ENCODE data around the gene NELFB.

NELFB gene

DNA sequence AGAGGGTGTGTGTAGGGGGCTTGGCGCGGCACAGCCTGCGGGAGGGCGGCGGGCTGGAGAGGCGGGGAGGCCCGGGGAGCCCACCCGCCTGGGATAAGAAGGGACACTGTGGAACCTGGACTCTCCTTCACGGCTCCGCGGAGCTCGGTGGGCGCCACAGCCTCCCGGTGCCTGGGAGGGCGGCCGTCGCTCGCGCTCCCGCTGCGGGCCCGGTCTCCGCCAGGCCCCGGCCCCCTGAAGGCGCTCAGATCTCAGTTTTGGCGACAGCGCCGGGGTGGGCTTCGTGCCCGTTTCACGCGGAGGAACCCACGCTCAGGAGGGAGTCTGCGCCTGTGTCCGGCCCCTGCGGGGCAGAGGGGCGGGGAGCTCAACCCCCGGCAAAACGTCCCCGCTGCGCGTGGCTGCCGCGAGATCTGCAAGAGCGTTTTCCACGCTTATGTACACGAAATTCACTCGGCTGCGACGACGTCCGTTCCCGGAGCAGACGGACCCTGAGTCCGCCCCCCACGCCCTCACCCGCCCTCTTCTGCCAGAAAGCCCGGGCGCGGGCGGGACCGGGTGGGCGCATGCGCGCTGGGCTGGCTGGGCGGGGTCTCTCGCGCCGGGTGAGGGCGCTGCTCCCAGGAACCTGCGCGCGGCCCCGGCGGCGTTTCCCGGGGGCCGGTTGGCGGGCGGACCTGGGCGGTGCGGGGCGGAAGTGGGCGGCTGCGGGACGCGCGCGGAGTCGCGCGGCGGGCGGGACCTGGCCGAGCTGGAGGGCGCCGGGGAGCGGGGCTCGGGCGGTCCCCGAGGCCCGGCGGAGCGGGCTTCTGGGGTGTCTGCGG lies at the start of gene NELFB:
NELFB (plus strand) TSS at position 704 of the 824 bp plus-strand sequence.
- in situ Hi-C loops (cut with HindIII; ENCODE audit: low sequenced_read_pairs) = no loop called here

- in situ Hi-C loops (cut with HindIII; ENCODE audit: low sequenced_read_pairs) = no loop called here
Measured at GRCh38 chr9:137206602-137207001, 48.5 kb upstream of the NELFB start.

DNA sequence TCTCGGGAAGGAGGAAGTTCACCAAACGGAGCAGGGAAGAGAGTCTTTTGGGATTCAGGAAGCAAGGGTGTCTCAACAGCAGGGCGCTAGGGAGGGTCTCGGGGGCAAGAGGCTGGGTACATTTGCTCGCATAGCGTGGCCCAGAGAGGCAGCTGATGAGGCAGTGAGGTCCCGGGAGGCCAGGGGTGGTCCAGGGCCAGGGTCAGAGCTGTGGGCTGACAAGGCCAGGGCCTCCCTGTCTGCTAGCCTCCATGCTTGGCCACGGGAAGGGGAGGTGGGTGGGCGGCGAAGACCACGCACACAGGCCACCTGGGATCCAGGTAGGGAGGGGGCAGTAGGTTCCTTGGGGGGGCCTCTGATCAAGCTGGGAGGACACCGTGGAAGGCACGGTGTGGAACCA lies 43.6 kb upstream of the NELFB start:
- in situ Hi-C loops (cut with HindIII; ENCODE audit: low sequenced_read_pairs) = no loop called here

DNA sequence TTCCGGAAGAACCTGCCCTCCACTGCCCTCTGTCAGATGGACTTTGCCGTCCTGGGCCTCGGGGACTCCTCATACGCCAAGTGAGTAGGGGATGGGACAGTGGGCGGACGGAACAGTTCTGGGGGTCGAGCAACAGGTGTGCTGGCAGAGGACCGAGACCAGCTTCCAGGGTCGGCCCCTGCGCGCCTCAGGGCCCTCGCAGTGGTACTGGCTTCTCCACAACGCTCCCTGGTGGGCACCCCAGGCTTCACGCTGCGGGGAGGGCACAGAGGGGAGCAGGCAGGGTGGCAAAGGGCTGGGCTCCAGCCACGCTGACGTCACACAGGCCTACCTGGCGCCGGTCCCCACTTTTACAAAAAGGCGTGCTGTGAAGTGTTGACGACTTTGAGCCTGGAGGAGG lies 42.6 kb upstream of the NELFB start:
- in situ Hi-C loops (cut with HindIII; ENCODE audit: low sequenced_read_pairs) = no loop called here

DNA sequence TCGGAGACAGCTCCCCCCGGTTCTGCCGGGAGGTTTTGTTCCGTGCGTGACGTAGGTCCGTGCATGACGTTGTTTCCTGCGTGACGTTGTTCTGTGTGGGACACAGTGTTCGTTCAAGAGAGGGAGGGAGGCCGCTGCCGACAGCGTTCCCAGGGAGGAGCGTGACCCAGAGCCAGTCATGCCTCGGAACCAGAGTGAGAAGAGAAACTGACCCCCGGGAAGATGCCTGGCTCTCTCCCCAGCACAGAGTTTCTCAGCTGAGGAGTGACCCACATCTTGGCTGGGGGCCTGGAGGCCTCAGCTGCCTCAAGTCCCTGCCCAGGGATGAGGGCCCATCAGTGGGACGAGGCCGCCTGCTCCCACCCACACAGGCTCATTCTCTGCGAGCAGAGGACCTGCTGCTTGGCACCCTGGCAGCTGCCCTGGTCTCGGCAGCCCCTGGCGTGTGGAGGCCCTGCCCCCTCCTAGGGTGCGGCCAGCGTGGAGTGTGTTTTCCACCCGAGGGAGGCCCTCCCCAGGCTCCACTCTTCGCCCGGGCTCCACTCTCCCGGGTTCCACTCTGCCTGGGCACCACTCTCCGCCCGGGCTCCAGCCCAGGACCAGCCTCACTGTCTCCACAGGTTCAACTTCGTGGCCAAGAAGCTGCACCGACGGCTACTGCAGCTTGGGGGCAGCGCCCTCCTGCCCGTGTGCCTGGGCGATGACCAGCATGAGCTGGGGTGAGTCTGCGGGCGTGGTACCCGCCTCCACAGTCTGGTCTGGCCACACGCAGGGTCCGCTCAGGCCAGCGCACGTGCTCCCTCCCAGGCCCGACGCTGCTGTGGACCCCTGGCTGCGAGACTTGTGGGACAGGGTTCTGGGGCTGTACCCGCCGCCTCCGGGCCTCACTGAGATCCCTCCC lies 41.7 kb upstream of the NELFB start:
- in situ Hi-C loops (cut with HindIII; ENCODE audit: low sequenced_read_pairs) = no loop called here

DNA sequence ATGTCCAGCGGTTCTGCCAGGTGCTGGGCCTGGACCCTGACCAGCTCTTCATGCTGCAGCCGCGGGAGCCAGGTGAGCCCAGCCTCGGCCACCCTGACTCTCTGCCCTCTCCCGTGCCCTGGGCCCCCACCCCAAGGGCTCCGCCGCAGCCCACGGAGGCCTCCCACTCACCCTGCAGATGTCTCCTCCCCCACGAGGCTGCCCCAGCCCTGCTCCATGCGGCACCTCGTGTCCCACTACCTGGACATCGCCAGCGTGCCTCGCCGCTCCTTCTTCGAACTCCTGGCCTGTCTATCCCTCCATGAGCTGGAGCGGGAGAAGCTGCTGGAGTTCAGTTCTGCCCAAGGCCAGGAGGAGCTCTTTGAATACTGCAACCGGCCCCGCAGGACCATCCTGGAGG lies 40.5 kb upstream of the NELFB start:
- in situ Hi-C loops (cut with HindIII; ENCODE audit: low sequenced_read_pairs) = no loop called here

- in situ Hi-C loops (cut with HindIII; ENCODE audit: low sequenced_read_pairs) = no loop called here
Measured at GRCh38 chr9:137215196-137215986, 39.7 kb upstream of the NELFB start.

GRCh38 chr9:137216188-137216965 lies 38.8 kb upstream of the NELFB start:
- in situ Hi-C loops (cut with HindIII; ENCODE audit: low sequenced_read_pairs) = no loop called here

DNA sequence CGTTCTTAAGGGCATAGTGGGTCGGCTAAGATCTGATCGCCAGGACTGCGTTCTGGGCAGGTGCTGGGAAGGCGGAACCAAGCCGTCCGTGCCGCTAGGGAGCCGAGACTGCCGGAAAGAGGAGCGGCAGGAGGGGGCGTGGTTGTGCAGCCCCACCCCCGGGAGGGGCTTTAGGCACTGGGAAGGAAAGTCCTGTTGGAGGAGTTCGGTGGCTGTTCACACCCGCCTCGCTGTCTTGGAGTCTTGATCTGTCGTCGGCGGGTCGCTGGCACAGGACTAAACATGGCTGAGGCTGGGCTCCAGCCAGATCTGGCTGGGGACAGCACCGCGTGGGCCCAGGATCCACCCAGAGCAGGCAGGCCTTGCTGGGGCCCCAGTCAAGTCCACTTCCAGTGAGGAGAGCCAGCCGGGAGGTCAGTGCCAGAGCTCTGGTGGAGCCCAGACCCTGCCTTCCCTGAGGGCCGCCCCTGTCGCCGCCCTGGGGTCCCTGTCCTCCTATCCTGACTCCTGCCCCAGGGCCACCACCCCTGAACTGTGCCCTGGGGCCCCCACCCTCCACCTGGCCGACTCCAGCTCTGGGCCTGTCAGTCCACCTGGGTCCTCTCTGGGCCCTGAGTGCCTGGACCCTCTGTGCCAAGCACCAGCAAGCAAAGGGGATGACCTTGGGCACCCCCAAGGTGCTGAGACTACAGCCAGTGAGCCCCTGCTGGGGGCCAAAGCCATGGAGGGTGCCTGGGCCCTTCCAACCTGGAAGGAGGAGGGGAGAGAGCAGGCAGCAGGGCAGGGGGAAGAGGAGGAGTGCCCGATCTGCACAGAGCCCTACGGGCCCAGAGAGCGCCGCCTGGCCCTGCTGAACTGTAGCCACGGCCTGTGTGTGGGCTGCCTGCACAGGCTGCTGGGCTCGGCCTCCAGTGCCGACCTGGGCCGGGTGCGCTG lies 37.6 kb upstream of the NELFB start:
- in situ Hi-C loops (cut with HindIII; ENCODE audit: low sequenced_read_pairs) = no loop called here

DNA sequence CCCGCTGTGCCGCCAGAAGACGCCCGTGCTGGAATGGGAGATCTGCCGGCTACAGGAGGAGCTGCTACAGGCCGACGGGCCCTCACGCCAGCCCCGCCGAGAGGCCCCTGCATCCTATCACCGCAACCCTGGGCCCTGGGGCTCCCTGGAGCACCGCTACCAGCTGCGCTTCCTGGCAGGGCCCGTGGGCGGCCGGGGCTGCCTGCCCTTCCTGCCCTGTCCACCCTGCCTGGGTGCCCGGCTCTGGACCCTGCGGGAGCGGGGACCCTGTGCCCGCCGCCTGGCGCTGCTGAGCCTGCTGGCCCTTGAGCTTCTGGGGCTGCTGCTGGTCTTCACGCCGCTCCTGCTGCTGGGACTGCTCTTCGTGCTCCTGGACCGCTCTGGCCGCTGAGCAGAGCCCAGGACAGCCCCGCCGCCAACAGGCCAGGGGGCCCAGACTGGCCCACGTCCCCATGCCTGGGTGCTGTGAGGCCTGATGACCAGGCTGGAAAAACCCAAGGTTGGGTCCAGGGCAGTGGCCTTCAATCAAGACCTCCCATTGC lies 36.8 kb upstream of the NELFB start:
- in situ Hi-C loops (cut with HindIII; ENCODE audit: low sequenced_read_pairs) = no loop called here

GRCh38 chr9:137218754-137219271 lies 36.3 kb upstream of the NELFB start:
- in situ Hi-C loops (cut with HindIII; ENCODE audit: low sequenced_read_pairs) = no loop called here

DNA sequence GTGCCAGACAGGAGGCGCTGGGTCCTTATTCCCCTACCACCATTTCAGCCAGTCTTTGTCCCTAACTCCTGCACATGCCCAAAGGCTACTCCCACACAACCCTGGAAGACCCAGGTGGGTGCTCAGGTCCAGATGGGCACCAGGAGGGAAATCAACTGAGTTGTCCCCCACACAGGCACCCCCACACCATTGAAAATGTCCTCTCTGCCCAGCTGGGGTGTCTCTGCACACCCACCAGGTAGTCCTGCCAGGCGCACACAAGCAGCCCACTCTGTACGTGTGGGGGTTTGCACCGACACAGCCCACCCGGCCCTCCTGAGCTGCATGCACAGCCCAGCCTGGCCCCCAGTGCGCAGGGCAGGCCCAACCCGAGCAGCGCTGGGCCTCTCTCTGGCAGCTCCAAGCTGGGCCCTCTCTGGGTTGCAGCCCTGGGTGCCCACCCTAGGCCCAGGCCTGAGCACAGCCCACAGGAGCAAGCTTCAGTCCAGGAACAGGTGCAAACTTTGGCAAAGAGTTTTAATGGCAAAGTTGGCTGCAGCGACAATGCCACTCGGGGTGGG lies 35.3 kb upstream of the NELFB start:
- in situ Hi-C loops (cut with HindIII; ENCODE audit: low sequenced_read_pairs) = no loop called here

- in situ Hi-C loops (cut with HindIII; ENCODE audit: low sequenced_read_pairs) = no loop called here
Measured at GRCh38 chr9:137220317-137221094, 34.6 kb upstream of the NELFB start.

GRCh38 chr9:137221095-137221505 lies 34.0 kb upstream of the NELFB start:
- in situ Hi-C loops (cut with HindIII; ENCODE audit: low sequenced_read_pairs) = no loop called here

DNA sequence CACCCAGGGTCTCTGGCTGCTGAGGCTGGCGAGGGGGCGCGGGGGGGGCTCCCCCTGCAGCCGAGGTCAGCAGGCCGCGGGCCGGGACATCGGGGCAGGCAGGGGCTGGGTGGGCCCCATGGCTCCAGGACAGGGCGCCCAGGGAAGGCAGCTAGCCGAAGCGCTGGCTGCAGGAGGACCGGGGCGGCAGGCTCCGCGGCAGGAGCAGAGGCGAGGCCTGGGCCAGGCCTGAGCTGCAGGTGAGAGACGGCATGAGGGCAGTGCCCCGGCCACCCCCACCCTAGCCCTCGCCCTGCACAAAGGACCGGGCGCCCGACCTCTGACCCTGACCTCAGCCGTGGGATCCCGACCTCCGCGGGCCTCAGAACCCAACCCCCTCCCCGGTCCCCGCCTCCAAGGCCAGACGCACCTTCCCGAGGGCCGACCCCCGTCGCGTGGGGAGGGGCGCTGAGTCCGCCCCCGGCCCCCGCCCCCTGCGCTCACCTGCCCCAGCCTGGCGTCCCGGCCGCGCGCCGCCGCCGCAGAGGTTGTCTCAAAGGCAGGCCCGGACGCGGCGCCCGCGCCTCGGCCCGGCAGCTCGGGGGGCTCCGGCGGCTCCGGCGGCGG lies 33.5 kb upstream of the NELFB start:
- in situ Hi-C loops (cut with HindIII; ENCODE audit: low sequenced_read_pairs) = no loop called here

GRCh38 chr9:137222190-137223077 lies 32.7 kb upstream of the NELFB start, which contains the start of gene RNF208:
Gene RNF208 (minus strand): TSS chr9:137222240. CDS start chr9:137221212, 1,028 bp downstream.
- in situ Hi-C loops (cut with HindIII; ENCODE audit: low sequenced_read_pairs) = no loop called here

Data from DLD1 (cell line).